ENCODE results near the gene RBM11.
A peak's percentile ranks its signal among the peaks of the same experiment; 100 is the strongest.
"Not testable (repeated sequence)": the region's sequence is repeated elsewhere in the genome, so short reads cannot be mapped to it uniquely, and the experiment has no call there.

Gene RBM11, protein sequence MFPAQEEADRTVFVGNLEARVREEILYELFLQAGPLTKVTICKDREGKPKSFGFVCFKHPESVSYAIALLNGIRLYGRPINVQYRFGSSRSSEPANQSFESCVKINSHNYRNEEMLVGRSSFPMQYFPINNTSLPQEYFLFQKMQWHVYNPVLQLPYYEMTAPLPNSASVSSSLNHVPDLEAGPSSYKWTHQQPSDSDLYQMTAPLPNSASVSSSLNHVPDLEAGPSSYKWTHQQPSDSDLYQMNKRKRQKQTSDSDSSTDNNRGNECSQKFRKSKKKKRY

DNA sequence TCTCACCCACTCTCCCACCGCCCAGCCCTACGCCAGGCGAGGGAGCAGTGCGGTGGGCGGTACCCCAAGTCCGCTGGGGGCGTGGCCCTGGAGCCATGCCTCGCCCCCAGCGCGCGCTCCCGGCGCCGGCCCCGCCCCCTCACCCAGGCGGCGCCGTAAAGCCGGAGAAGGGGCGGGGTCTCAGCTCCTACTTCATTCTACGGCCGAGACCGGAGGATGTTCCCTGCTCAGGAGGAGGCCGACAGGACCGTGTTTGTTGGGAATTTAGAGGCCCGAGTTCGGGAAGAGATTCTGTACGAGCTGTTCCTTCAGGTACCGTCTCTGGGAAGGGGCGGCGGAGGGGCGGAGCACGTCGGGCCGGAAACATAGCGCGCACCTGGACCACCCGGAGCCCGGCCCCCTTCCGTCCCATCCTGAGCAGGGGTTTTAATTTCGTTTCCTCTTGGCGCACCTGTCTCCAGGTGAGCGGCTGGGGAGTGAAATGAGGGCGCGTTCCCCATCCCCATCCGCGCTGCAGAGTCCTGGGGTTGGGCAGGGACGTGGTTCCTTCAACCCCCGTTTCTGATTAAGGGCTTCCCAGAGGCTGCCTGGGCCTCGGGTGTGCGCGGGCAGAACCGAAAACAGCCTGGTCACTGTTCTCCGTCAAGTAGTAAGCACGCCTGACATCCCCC, at the start of gene RBM11:
Gene RBM11, plus strand, starts transcription at position 187 of the 671 bp plus-strand sequence. Its CDS starts 30 bp downstream, at position 217.
- Histone ChIP-seq H3K27ac (ENCODE audit: low read depth, low read length) (no peak within 1 kb of the TSS), H3K4me2 (ENCODE audit: low read length) (peak within 1 kb of the TSS; percentile 28)
- TF ChIP-seq EZH2phosphoT487 (IDR thresholded peaks at IDR 0.05; ENCODE audit: borderline replicate concordance, low read length) = no peak
- TF ChIP-seq, protein P1, sequence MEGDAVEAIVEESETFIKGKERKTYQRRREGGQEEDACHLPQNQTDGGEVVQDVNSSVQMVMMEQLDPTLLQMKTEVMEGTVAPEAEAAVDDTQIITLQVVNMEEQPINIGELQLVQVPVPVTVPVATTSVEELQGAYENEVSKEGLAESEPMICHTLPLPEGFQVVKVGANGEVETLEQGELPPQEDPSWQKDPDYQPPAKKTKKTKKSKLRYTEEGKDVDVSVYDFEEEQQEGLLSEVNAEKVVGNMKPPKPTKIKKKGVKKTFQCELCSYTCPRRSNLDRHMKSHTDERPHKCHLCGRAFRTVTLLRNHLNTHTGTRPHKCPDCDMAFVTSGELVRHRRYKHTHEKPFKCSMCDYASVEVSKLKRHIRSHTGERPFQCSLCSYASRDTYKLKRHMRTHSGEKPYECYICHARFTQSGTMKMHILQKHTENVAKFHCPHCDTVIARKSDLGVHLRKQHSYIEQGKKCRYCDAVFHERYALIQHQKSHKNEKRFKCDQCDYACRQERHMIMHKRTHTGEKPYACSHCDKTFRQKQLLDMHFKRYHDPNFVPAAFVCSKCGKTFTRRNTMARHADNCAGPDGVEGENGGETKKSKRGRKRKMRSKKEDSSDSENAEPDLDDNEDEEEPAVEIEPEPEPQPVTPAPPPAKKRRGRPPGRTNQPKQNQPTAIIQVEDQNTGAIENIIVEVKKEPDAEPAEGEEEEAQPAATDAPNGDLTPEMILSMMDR (IDR thresholded peaks at IDR 0.05; ENCODE audit: low read depth, low read length, poor library complexity, severe bottlenecking) = no peak

DNA sequence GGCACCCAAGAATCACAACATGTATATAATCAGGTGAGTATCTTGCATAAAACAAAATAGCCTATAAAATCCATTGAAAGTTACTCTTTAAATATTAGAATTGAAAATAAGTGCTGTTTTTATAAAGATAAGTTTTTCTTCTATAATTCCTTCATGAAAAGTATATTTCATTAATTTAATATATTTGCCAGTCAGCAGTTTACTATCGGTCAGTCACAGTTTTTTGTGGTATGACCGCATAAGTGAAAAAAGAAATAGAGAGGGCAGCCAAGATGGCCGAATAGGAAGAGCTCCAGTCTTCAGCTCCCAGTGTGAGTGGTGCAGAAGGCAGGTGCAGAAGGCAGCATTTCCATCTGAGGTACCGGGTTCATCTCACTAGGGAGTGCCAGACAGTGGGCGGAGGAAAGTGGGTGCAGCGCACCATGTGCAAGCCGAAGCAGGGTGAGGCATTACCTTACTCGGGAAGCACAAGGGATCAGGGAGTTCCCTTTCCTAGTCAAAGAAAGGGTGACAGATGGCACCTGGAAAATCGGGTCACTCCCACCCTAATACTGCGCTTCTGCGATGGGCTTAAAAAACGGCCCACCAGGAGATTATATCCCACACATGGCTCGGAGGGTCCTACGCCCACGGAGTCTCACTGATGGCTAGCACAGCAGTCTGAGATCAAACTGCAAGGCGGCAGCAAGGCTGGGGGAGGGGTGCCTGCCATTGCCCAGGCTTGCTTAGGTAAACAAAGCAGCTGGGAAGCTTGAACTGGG, 49.3 kb upstream of the RBM11 start:
- not testable (repeated sequence) for H3K4me3 ChIP-seq (ENCODE audit: low read length); H3K9me3 ChIP-seq (ENCODE audit: control insufficient read depth, insufficient read depth, low read length)

More for the DNA sequence above, at the start of gene RBM11:
- H3K27me3 ChIP-seq (ENCODE audit: control insufficient read depth, low read length) = no peaks in the 10 kb centered on the region
- no peaks in the 10 kb centered on the region for H3K9me2 ChIP-seq (replicated peaks; ENCODE audit: control insufficient read depth, low read length)
- H3K9me3 ChIP-seq (ENCODE audit: control insufficient read depth, insufficient read depth, low read length) = no peaks in the 10 kb centered on the region
- no peaks in the 10 kb centered on the region for H4K20me1 ChIP-seq (ENCODE audit: control insufficient read depth, insufficient read depth, low read depth, low read length)
- no peaks in the 10 kb centered on the region for H3F3A ChIP-seq (ENCODE audit: control insufficient read depth, insufficient read depth)
- H3K36me3 ChIP-seq (ENCODE audit: control insufficient read depth, low read length) = no peaks in the 10 kb centered on the region
- no peaks in the 10 kb centered on the region for H3K4me1 ChIP-seq (ENCODE audit: control insufficient read depth, low read length)
- H3K4me3 ChIP-seq (ENCODE audit: low read length) = peak within 1 kb of the TSS; percentile 35
- no peaks in the 10 kb centered on the region for H3K79me2 ChIP-seq (ENCODE audit: control insufficient read depth, low read length)

DNA sequence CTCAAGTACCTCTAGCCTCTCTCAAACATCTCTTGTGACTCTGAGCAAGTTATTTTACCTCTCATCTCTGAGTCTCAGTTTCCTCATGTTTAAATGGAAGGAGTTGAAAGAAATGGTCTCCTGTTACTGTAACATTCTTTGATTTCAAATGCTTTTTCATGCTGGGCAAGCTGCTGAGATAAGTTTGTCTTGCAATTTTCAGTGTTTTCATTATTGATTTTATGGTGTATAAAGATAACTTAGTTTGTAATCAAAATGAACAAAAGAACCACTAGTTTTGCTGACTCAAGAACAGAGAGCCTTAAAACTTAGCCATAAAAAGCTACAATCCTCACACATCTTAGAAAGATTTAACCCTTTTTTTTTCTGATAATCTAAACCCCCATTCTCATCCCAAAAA, 9.7 kb upstream of the RBM11 start:
- H3K9me2 ChIP-seq (replicated peaks; ENCODE audit: control insufficient read depth, low read length) = no peaks in the 10 kb centered on the region
- no peaks in the 10 kb centered on the region for H3K36me3 ChIP-seq (ENCODE audit: control insufficient read depth, low read length)
- H3K4me1 ChIP-seq (ENCODE audit: control insufficient read depth, low read length) = no peaks in the 10 kb centered on the region
- TF ChIP-seq, protein P1 (IDR thresholded peaks at IDR 0.05; ENCODE audit: low read depth, low read length, poor library complexity, severe bottlenecking) = no peak
- no peak for TF ChIP-seq EZH2phosphoT487 (IDR thresholded peaks at IDR 0.05; ENCODE audit: borderline replicate concordance, low read length)
- no peak overlapping the region for H3K4me3 ChIP-seq (ENCODE audit: low read length)
- no peaks in the 10 kb centered on the region for H3K79me2 ChIP-seq (ENCODE audit: control insufficient read depth, low read length)
- H3K9me3 ChIP-seq (ENCODE audit: control insufficient read depth, insufficient read depth, low read length) = no peaks in the 10 kb centered on the region
- no peak overlapping the region for H3K4me2 ChIP-seq (ENCODE audit: low read length)
- no peaks in the 10 kb centered on the region for H3K27me3 ChIP-seq (ENCODE audit: control insufficient read depth, low read length)
- H3F3A ChIP-seq (ENCODE audit: control insufficient read depth, insufficient read depth) = no peaks in the 10 kb centered on the region
- no peak overlapping the region for H3K27ac ChIP-seq (ENCODE audit: low read depth, low read length)
- no peaks in the 10 kb centered on the region for H4K20me1 ChIP-seq (ENCODE audit: control insufficient read depth, insufficient read depth, low read depth, low read length)

More for the DNA sequence above, 49.3 kb upstream of the RBM11 start:
- H3K4me1 ChIP-seq (ENCODE audit: control insufficient read depth, low read length); H3K79me2 ChIP-seq (ENCODE audit: control insufficient read depth, low read length); H3K36me3 ChIP-seq (ENCODE audit: control insufficient read depth, low read length); H3K27ac ChIP-seq (ENCODE audit: low read depth, low read length); H3K9me2 ChIP-seq (replicated peaks; ENCODE audit: control insufficient read depth, low read length); H3K4me2 ChIP-seq (ENCODE audit: low read length); H3F3A ChIP-seq (ENCODE audit: control insufficient read depth, insufficient read depth); H3K27me3 ChIP-seq (ENCODE audit: control insufficient read depth, low read length); H4K20me1 ChIP-seq (ENCODE audit: control insufficient read depth, insufficient read depth, low read depth, low read length): not testable (repeated sequence)
